ENCODE data around the gene TSPAN1.

- TF ChIP-seq EZH2 (IDR thresholded peaks at IDR 0.05; ENCODE audit: insufficient read depth, low read length): no peak
- TF ChIP-seq, protein P1, sequence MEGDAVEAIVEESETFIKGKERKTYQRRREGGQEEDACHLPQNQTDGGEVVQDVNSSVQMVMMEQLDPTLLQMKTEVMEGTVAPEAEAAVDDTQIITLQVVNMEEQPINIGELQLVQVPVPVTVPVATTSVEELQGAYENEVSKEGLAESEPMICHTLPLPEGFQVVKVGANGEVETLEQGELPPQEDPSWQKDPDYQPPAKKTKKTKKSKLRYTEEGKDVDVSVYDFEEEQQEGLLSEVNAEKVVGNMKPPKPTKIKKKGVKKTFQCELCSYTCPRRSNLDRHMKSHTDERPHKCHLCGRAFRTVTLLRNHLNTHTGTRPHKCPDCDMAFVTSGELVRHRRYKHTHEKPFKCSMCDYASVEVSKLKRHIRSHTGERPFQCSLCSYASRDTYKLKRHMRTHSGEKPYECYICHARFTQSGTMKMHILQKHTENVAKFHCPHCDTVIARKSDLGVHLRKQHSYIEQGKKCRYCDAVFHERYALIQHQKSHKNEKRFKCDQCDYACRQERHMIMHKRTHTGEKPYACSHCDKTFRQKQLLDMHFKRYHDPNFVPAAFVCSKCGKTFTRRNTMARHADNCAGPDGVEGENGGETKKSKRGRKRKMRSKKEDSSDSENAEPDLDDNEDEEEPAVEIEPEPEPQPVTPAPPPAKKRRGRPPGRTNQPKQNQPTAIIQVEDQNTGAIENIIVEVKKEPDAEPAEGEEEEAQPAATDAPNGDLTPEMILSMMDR (IDR thresholded peaks at IDR 0.05; ENCODE audit: insufficient read depth, low read depth, low read length): no peak
These were observed 9.2 kb downstream of the TSPAN1 start for GRCh38 chr1:46183926-46184557.
